HG03457 (cell line): ENCODE data around the gene VASN.
"Not testable (repeated sequence)": the region's sequence is repeated elsewhere in the genome, so short reads cannot be mapped to it uniquely, and the experiment has no call there.

Experiments
- ATAC-seq: cut with Tn5 transposase; IDR thresholded peaks from one replicate; pipeline ENCODE4 v1.9.1; 2021; ENCODE audit warnings: moderate number of reproducible peaks; ENCODE audit not compliant: unreplicated experiment

VASN gene

GRCh38 chr16:4383591-4384444, 12.2 kb downstream of the VASN start:
- ATAC-seq = no peak

GRCh38 chr16:4384509-4384942, 12.9 kb downstream of the VASN start:
- no peak for ATAC-seq

GRCh38 chr16:4385066-4385788, 13.6 kb downstream of the VASN start:
- ATAC-seq = no peak

GRCh38 chr16:4385789-4386450, 14.3 kb downstream of the VASN start:
- no peak for ATAC-seq

- no peak for ATAC-seq
Observed at GRCh38 chr16:4386451-4386805, 14.8 kb downstream of the VASN start.

GRCh38 chr16:4386951-4387565, 15.4 kb downstream of the VASN start:
- no peak for ATAC-seq

- ATAC-seq = no peak
Observed at GRCh38 chr16:4387781-4388180, 16.1 kb downstream of the VASN start.

GRCh38 chr16:4388271-4389021, 16.8 kb downstream of the VASN start:
- ATAC-seq = no peak

- ATAC-seq = no peak
Observed at GRCh38 chr16:4389051-4389955, 17.7 kb downstream of the VASN start.

GRCh38 chr16:4390266-4391260, 18.9 kb downstream of the VASN start:
- no peak for ATAC-seq

GRCh38 chr16:4391631-4392381, 20.2 kb downstream of the VASN start:
- ATAC-seq = no peak

GRCh38 chr16:4392382-4393239, 21.0 kb downstream of the VASN start:
- no peak for ATAC-seq

GRCh38 chr16:4393240-4393600, 21.6 kb downstream of the VASN start:
- no peak for ATAC-seq

GRCh38 chr16:4393850-4394249, 22.2 kb downstream of the VASN start:
- ATAC-seq = not testable (repeated sequence)

GRCh38 chr16:4395055-4395726, 23.5 kb downstream of the VASN start:
- no peak for ATAC-seq
